OCI-LY3 (cell line): Measurements from ENCODE around the gene TPD52L2.
"Not testable (repeated sequence)": the region's sequence is repeated elsewhere in the genome, so short reads cannot be mapped to it uniquely, and the experiment has no call there.

Experiments used
- H2AFZ ChIP-seq: fragments of 200-600, 300-600 bp; shearing (Covaris generic); 2 replicates; pipeline ENCODE4 v1.6.0; 2014; ENCODE audit warnings: antibody characterized with exemption, low read depth, low read length
- H3K27ac ChIP-seq: fragments of 200-600, 300-600 bp; sonication (generic); 2 replicates; pipeline ENCODE4 v1.5.1; 2014; ENCODE audit warnings: mild to moderate bottlenecking, low read length, moderate library complexity, mixed read lengths
- H3K27me3 ChIP-seq: fragments of 200-600, 300-600 bp; sonication (generic); 2 replicates; pipeline ENCODE4 v1.6.1; 2014; ENCODE audit warnings: low read depth, low read length, mixed read lengths
- H3K36me3 ChIP-seq: fragments of 200-600, 300-600 bp; sonication (generic); replicated peaks from 2 replicates; pipeline ENCODE3; 2014; ENCODE audit warnings: low read depth, low read length, mixed read lengths
- H3K4me1 ChIP-seq: fragments of 300-600, 200-600 bp; sonication (generic); 2 replicates; pipeline ENCODE4 v1.6.1; 2014; ENCODE audit warnings: low read length, mixed read lengths
- H3K4me2 ChIP-seq: fragments of 200-600, 300-600 bp; sonication (generic); 2 replicates; pipeline ENCODE4 v1.6.1; 2014; ENCODE audit warnings: low read length, mixed read lengths
- H3K4me3 ChIP-seq: fragments of 300-600, 200-600 bp; sonication (generic); 2 replicates; pipeline ENCODE4 v1.5.1; 2014; ENCODE audit warnings: antibody characterized with exemption, mild to moderate bottlenecking, low read length, moderate library complexity
- H3K79me2 ChIP-seq: fragments of 300-600, 200-600 bp; shearing (Covaris generic); 2 replicates; pipeline ENCODE4 v1.6.1; 2014; ENCODE audit warnings: mild to moderate bottlenecking, low read length, mixed read lengths
- H3K9ac ChIP-seq: fragments of 300-600, 200-600 bp; shearing (Covaris generic); 2 replicates; pipeline ENCODE4 v1.6.0; 2014; ENCODE audit warnings: mild to moderate bottlenecking, low read length, moderate library complexity
- H3K9me3 ChIP-seq: fragments of 200-600, 300-600 bp; shearing (Covaris generic); 2 replicates; pipeline ENCODE4 v1.6.1; 2014; ENCODE audit warnings: low read length, mixed read lengths; ENCODE audit not compliant: insufficient read depth
- H4K20me1 ChIP-seq: fragments of 200-600, 300-600 bp; sonication (generic); 2 replicates; pipeline ENCODE4 v1.6.1; 2016; ENCODE audit warnings: low read length, mixed read lengths; ENCODE audit not compliant: insufficient read depth
- EZH2phosphoT487 ChIP-seq: fragments of 200-600 bp; shearing (Covaris generic); IDR thresholded peaks from 2 replicates; pipeline ENCODE4 v1.6.1; 2018; ENCODE audit warnings: antibody characterized with exemption, mixed run types, low read depth
- TF ChIP-seq, protein P1 (sequence below): fragments of 200-600, 300-600 bp; sonication (generic); IDR thresholded peaks from 2 replicates; pipeline ENCODE4 v1.5.1; 2014; ENCODE audit warnings: antibody characterized with exemption, low read length, low read depth

Gene TPD52L2

DNA sequence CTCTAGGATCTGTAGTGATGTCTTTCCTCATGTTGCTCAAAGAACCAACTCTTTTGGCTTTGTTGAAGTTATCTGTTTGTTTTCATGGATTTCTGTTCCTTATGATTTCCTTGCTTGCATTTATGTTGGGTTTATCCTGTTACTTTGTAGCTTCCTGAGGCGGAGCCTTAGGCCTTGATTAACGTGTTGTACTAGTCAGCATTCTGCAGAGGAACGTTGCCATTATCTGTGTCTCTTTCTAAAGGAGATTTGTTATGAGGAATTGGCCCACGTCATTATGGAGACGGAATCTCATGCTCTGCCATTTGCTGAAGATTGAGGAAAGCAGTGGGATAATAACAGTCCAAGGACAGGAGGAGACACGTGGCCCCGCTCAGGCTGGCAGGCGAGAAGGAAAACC is 61.2 kb downstream of the TPD52L2 start:
- H4K20me1 ChIP-seq: peaks cover 18% of the 10 kb centered on the region; the same call in 1 of the 2 replicates
- H3K27ac ChIP-seq: no peak overlapping the region
- no peak overlapping the region for H3K9ac ChIP-seq
- peaks cover 42% of the 10 kb centered on the region for H3K79me2 ChIP-seq
- TF ChIP-seq, protein P1, sequence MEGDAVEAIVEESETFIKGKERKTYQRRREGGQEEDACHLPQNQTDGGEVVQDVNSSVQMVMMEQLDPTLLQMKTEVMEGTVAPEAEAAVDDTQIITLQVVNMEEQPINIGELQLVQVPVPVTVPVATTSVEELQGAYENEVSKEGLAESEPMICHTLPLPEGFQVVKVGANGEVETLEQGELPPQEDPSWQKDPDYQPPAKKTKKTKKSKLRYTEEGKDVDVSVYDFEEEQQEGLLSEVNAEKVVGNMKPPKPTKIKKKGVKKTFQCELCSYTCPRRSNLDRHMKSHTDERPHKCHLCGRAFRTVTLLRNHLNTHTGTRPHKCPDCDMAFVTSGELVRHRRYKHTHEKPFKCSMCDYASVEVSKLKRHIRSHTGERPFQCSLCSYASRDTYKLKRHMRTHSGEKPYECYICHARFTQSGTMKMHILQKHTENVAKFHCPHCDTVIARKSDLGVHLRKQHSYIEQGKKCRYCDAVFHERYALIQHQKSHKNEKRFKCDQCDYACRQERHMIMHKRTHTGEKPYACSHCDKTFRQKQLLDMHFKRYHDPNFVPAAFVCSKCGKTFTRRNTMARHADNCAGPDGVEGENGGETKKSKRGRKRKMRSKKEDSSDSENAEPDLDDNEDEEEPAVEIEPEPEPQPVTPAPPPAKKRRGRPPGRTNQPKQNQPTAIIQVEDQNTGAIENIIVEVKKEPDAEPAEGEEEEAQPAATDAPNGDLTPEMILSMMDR: no peak
- no peak for TF ChIP-seq EZH2phosphoT487
- H3K4me1 ChIP-seq: no peaks in the 10 kb centered on the region
- H3K4me3 ChIP-seq: no peak overlapping the region
- H3K9me3 ChIP-seq: no peaks in the 10 kb centered on the region
- H3K27me3 ChIP-seq: no peaks in the 10 kb centered on the region
- peaks cover 35% of the 10 kb centered on the region for H3K36me3 ChIP-seq
- no peak overlapping the region for H3K4me2 ChIP-seq
- H2AFZ ChIP-seq: no peak overlapping the region

DNA sequence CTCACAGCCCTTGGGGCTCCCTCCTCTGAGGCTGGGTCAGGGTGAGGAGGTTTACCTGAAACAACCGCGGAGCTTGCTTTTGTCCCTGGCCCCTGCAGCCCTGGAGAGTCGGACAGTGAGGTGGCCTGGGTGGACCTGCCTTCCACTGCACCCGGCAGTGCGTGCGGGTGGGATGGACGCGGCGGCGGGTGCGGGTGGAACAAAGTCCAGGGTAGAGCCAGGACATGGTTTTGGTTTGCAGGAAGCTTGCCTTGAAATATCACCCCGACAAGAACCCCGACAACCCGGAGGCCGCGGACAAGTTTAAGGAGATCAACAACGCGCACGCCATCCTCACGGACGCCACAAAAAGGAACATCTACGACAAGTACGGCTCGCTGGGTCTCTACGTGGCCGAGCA is 64.0 kb downstream of the TPD52L2 start:
- TF ChIP-seq, protein P1: no peak
- no peak for TF ChIP-seq EZH2phosphoT487
- Histone ChIP-seq H3K4me3 (no peak overlapping the region), H3K27me3 (no peaks in the 10 kb centered on the region), H3K36me3 (peaks cover 47% of the 10 kb centered on the region), H3K79me2 (peaks cover 29% of the 10 kb centered on the region), H3K9ac (no peak overlapping the region), H3K4me2 (no peak overlapping the region), H2AFZ (no peak overlapping the region), H3K27ac (no peak overlapping the region), H4K20me1 (peaks cover 13% of the 10 kb centered on the region; the same call in 1 of the 2 replicates), H3K9me3 (no peaks in the 10 kb centered on the region), H3K4me1 (no peaks in the 10 kb centered on the region)

- not testable (repeated sequence) for H3K9ac ChIP-seq, H3K27ac ChIP-seq, H3K4me1 ChIP-seq, H2AFZ ChIP-seq, H3K9me3 ChIP-seq, H3K4me2 ChIP-seq, H3K27me3 ChIP-seq, H3K4me3 ChIP-seq
- Histone ChIP-seq H3K79me2 (peaks cover 25% of the 10 kb centered on the region), H4K20me1 (peaks cover 13% of the 10 kb centered on the region; the same call in 1 of the 2 replicates), H3K36me3 (peaks cover 51% of the 10 kb centered on the region)
Observed at GRCh38 chr20:63929473-63929883, 64.4 kb downstream of the TPD52L2 start.

GRCh38 chr20:63930971-63931553 is 66.0 kb downstream of the TPD52L2 start:
- Histone ChIP-seq H3K4me1 (no peaks in the 10 kb centered on the region), H3K4me3 (no peak overlapping the region), H3K9me3 (no peaks in the 10 kb centered on the region), H3K9ac (no peak overlapping the region), H3K4me2 (no peak overlapping the region), H3K27ac (no peak overlapping the region), H4K20me1 (peaks cover 10% of the 10 kb centered on the region; the same call in 1 of the 2 replicates), H3K36me3 (peaks cover 60% of the 10 kb centered on the region), H3K79me2 (peaks cover 14% of the 10 kb centered on the region), H2AFZ (no peak overlapping the region), H3K27me3 (no peaks in the 10 kb centered on the region)
- TF ChIP-seq, protein P1: no peak
- TF ChIP-seq EZH2phosphoT487: no peak
